Activated naive CD8-positive, alpha-beta T cell treated with anti-CD3 and anti-CD28 coated beads for 36 hours (primary cell): ENCODE measurements around the gene RAB38. TPM values are rescaled to one million over a fixed set of nuclear protein-coding genes. Genes with fewer than 3 reads are reported as not detected.

Experiments used
- DNase-seq: peaks from one replicate; pipeline ENCODE4 v3.0.0; 2021
- H3K27ac Mint-ChIP-seq: one replicate; pipeline ENCODE4 v1.8.0; 2022; ENCODE audit warnings: mild to moderate bottlenecking, moderate library complexity, mixed read lengths
- H3K27me3 Mint-ChIP-seq: one replicate; pipeline ENCODE4 v1.8.0; 2022; ENCODE audit warnings: mild to moderate bottlenecking, mixed read lengths
- H3K36me3 Mint-ChIP-seq: one replicate; pipeline ENCODE4 v1.8.0; 2021; ENCODE audit warnings: mild to moderate bottlenecking, mixed read lengths
- H3K4me1 Mint-ChIP-seq: one replicate; pipeline ENCODE4 v1.8.0; 2021; ENCODE audit warnings: mixed read lengths
- H3K4me3 Mint-ChIP-seq: one replicate; pipeline ENCODE4 v1.8.0; 2022; ENCODE audit warnings: mild to moderate bottlenecking, moderate library complexity, mixed read lengths
- H3K9me3 Mint-ChIP-seq: one replicate; pipeline ENCODE4 v1.8.0; 2022; ENCODE audit warnings: mixed read lengths
- total RNA-seq, 2 experiments: library from RNA; stranded (reverse); gene quantifications; one replicate each; pipeline ENCODE4 v1.2.3, GENCODE V29; 2021

The RAB38 gene
- total RNA-seq, 2 experiments from 2014 or later: 20.4 to 21.0 TPM

DNA sequence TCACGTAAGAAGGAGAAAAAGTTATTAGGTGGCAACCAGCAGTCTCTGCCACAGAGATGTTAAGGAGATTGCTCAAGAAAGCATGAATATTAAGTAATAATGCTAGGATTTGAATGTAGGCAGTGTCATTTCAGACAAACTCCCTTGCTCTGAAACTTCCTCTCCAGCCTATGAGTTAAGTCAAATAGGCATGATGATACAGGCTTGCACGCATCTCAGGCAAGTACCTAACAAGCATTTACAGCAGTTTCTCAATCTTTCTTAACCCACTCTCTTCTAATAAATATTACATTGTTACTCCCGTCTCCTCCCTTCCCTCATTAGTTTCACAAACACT lies 72.7 kb downstream of the RAB38 start:
- peaks cover 1% of the 10 kb centered on the region for H3K9me3 Mint-ChIP-seq
- peaks cover 6% of the 10 kb centered on the region for H3K4me1 Mint-ChIP-seq
- H3K36me3 Mint-ChIP-seq: no peaks in the 10 kb centered on the region
- peaks cover 19% of the 10 kb centered on the region for H3K27me3 Mint-ChIP-seq
- no peak for DNase-seq
- H3K27ac Mint-ChIP-seq: no peak overlapping the region
- no peak overlapping the region for H3K4me3 Mint-ChIP-seq

- H3K4me1 Mint-ChIP-seq: peaks cover 6% of the 10 kb centered on the region
- H3K27ac Mint-ChIP-seq: no peak overlapping the region
- no peaks in the 10 kb centered on the region for H3K36me3 Mint-ChIP-seq
- H3K9me3 Mint-ChIP-seq: no peaks in the 10 kb centered on the region
- H3K27me3 Mint-ChIP-seq: peaks cover 16% of the 10 kb centered on the region
- no peak for DNase-seq
- H3K4me3 Mint-ChIP-seq: no peak overlapping the region
Observed at GRCh38 chr11:88101881-88102597, 73.2 kb downstream of the RAB38 start.

GRCh38 chr11:88100151-88100550 lies 75.1 kb downstream of the RAB38 start:
- no peaks in the 10 kb centered on the region for H3K9me3 Mint-ChIP-seq
- H3K4me3 Mint-ChIP-seq: no peak overlapping the region
- H3K4me1 Mint-ChIP-seq: peaks cover 4% of the 10 kb centered on the region
- no peaks in the 10 kb centered on the region for H3K36me3 Mint-ChIP-seq
- no peak overlapping the region for H3K27ac Mint-ChIP-seq
- peaks cover 13% of the 10 kb centered on the region for H3K27me3 Mint-ChIP-seq
- DNase-seq: no peak

DNA sequence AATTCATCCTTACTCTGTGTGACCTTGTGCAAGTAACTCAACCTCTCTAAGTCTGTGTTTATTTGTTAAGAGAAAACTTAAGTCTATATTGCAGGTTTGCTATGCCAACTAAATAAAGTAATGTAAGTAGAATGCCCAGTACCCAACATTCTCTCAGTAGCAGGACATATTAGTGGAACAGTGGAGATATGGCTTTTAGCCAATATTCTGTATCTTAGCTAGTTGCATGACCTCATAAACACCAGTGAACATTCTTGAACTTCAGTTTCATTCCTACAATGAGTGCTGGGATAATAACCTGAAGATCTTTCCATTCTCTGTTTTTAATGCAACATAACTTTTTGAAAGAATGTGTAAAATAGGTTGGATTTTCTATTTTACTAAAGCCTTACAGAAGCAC lies 77.0 kb downstream of the RAB38 start:
- peaks cover 13% of the 10 kb centered on the region for H3K27me3 Mint-ChIP-seq
- no peak overlapping the region for H3K27ac Mint-ChIP-seq
- DNase-seq: no peak
- no peaks in the 10 kb centered on the region for H3K4me1 Mint-ChIP-seq
- H3K4me3 Mint-ChIP-seq: no peak overlapping the region
- H3K36me3 Mint-ChIP-seq: no peaks in the 10 kb centered on the region
- no peaks in the 10 kb centered on the region for H3K9me3 Mint-ChIP-seq

DNA sequence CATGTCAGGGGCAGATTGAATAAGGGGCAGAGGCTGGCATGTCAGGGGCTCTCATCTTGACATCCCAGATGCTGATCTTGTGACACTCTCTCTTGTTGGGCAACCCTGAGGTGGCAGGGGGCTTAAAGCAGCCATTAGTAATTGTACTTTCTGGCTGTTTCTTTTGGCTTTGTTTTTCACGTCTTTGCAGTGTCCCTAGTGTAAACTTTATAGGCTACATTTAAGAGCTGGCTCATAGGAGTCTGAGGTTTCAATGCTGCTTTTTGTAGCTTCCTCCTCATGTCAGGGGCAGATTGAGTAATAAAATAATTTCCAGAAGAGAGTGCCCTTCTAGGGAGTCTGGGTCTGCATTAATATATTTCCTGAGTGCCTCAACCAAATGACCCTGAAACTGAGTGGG lies 86.1 kb downstream of the RAB38 start:
- Mint-ChIP-seq H3K36me3 (no peaks in the 10 kb centered on the region), H3K27ac (no peak overlapping the region), H3K4me3 (no peak overlapping the region), H3K9me3 (no peaks in the 10 kb centered on the region), H3K27me3 (peaks cover 9% of the 10 kb centered on the region), H3K4me1 (no peaks in the 10 kb centered on the region)
- DNase-seq: no peak

- no peak overlapping the region for H3K4me3 Mint-ChIP-seq
- no peak overlapping the region for H3K27ac Mint-ChIP-seq
- H3K9me3 Mint-ChIP-seq: no peaks in the 10 kb centered on the region
- H3K4me1 Mint-ChIP-seq: no peaks in the 10 kb centered on the region
- peaks cover 9% of the 10 kb centered on the region for H3K27me3 Mint-ChIP-seq
- no peaks in the 10 kb centered on the region for H3K36me3 Mint-ChIP-seq
- no peak for DNase-seq
Observed at GRCh38 chr11:88087337-88087736, 87.9 kb downstream of the RAB38 start.

- H3K27me3 Mint-ChIP-seq: peaks cover 6% of the 10 kb centered on the region
- H3K27ac Mint-ChIP-seq: no peak overlapping the region
- H3K9me3 Mint-ChIP-seq: no peaks in the 10 kb centered on the region
- H3K4me1 Mint-ChIP-seq: no peaks in the 10 kb centered on the region
- no peak overlapping the region for H3K4me3 Mint-ChIP-seq
- no peaks in the 10 kb centered on the region for H3K36me3 Mint-ChIP-seq
- no peak for DNase-seq
Observed at GRCh38 chr11:88086297-88086696, 88.9 kb downstream of the RAB38 start.

DNA sequence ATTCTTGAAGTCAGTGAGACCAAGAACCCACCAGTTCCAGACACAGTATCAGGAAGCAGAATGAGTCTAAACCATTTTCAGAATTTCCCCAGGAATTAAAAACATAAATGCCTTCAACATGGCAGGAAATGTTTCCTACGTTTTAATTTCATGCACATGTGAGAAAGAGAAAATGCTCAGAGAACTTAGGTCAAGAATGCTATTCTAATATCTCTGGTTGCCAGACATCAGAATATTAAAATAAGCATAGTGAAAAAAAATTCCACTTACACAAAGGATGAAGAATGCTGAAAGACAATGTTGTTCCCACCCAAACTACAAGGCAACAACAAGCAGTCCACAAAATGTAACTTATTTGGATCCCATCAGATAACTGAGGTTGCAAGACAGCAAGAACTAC lies 104.8 kb downstream of the RAB38 start:
- DNase-seq: no peak
- peaks cover 22% of the 10 kb centered on the region for H3K27me3 Mint-ChIP-seq
- H3K27ac Mint-ChIP-seq: no peak overlapping the region
- peaks cover 8% of the 10 kb centered on the region for H3K9me3 Mint-ChIP-seq
- no peaks in the 10 kb centered on the region for H3K4me1 Mint-ChIP-seq
- no peak overlapping the region for H3K4me3 Mint-ChIP-seq
- no peaks in the 10 kb centered on the region for H3K36me3 Mint-ChIP-seq

- Mint-ChIP-seq H3K36me3 (no peaks in the 10 kb centered on the region), H3K27ac (no peak overlapping the region), H3K27me3 (peaks cover 19% of the 10 kb centered on the region), H3K4me3 (no peak overlapping the region), H3K4me1 (no peaks in the 10 kb centered on the region), H3K9me3 (peaks cover 8% of the 10 kb centered on the region)
- no peak for DNase-seq
Observed at GRCh38 chr11:88068848-88069554, 106.2 kb downstream of the RAB38 start.

GRCh38 chr11:88066090-88066489 lies 109.2 kb downstream of the RAB38 start:
- Mint-ChIP-seq H3K27ac (no peak overlapping the region), H3K9me3 (no peaks in the 10 kb centered on the region), H3K4me1 (no peaks in the 10 kb centered on the region), H3K4me3 (no peak overlapping the region), H3K27me3 (peaks cover 10% of the 10 kb centered on the region), H3K36me3 (no peaks in the 10 kb centered on the region)
- DNase-seq: no peak

GRCh38 chr11:88064097-88064705 lies 111.0 kb downstream of the RAB38 start:
- Mint-ChIP-seq H3K9me3 (no peaks in the 10 kb centered on the region), H3K4me1 (no peaks in the 10 kb centered on the region), H3K36me3 (no peaks in the 10 kb centered on the region), H3K4me3 (no peak overlapping the region), H3K27me3 (peaks cover 10% of the 10 kb centered on the region), H3K27ac (no peak overlapping the region)
- DNase-seq: no peak

Other genes starting within 250 kb of the RAB38 start
- gene CTSC, start 162.3 kb upstream of the RAB38 start, total RNA-seq: 10 to 100 TPM; 77.6 to 80.9 TPM